Gastroesophageal sphincter (tissue), 2 donors: ENCODE measurements around the gene SLC9A3.

Source experiments
- EP300 ChIP-seq: sonication (generic); formaldehyde crosslinking; IDR thresholded peaks from one replicate; pipeline ENCODE4 v1.6.1; 2017; ENCODE audit warnings: antibody characterized with exemption, mild to moderate bottlenecking
- POLR2A ChIP-seq, 2 donors: fragments of 450-650 bp; IDR thresholded peaks; one replicate each; pipeline ENCODE4 v1.6.1; 2017; ENCODE audit warnings: antibody characterized with exemption in 2 of 2, mild to moderate bottlenecking in 2 of 2, moderate library complexity in 1 of 2

DNA sequence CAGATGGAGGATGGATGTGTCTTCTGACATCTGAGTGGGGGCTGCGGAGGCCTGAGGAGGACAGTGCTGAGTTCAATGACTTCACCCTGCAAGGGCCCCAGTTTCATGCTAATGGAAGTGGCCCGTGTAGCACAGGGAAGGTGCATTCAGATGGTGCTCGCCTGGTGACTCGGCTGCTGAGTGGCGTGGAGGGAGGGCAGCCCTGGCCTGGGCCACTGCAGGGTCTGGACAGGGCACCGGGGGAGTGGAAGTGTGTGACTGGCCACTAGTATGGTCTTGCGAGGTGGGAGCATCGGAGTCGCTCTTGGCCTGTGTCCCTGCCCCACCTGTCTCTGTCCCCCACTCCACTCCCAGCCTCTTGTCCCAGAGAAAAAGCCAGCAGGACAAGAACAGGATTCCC, 1.7 kb upstream of the SLC9A3 start:
- TF ChIP-seq POLR2A (IDR thresholded peaks at IDR 0.05) (no peak), EP300 (no peak)
